LNCaP clone FGC (cell line): ENCODE data around the gene MAML3.

ENCODE experiments used
- DNase-seq: peaks from one replicate; pipeline ENCODE4 v3.0.0-alpha.2; 2011; ENCODE audit warnings: low read depth
- H3K4me3 ChIP-seq: 2 replicates; pipeline ENCODE4 v1.5.1; 2011; ENCODE audit warnings: mild to moderate bottlenecking, low read depth, low read length, control low read depth
- CTCF ChIP-seq: IDR thresholded peaks from 2 replicates; pipeline ENCODE4 v1.5.1; 2012; ENCODE audit warnings: mild to moderate bottlenecking; ENCODE audit not compliant: control insufficient read depth, insufficient read depth; ENCODE audit errors: extremely low read depth

Gene MAML3

GRCh38 chr4:139754938-139755337 is 399.0 kb downstream of the MAML3 start:
- no peak overlapping the region for H3K4me3 ChIP-seq
- no peak for DNase-seq
- no peak for TF ChIP-seq CTCF

GRCh38 chr4:139753686-139754085 is 400.3 kb downstream of the MAML3 start:
- no peak for DNase-seq
- TF ChIP-seq CTCF: no peak
- H3K4me3 ChIP-seq: no peak overlapping the region

GRCh38 chr4:139749835-139750498 is 404.0 kb downstream of the MAML3 start:
- H3K4me3 ChIP-seq: no peak overlapping the region
- no peak for DNase-seq
- no peak for TF ChIP-seq CTCF

- H3K4me3 ChIP-seq: no peak overlapping the region
- TF ChIP-seq CTCF: no peak
- DNase-seq: no peak
Observed at GRCh38 chr4:139749338-139749737, 404.6 kb downstream of the MAML3 start.

- DNase-seq: no peak
- no peak for TF ChIP-seq CTCF
- H3K4me3 ChIP-seq: no peak overlapping the region
Observed at GRCh38 chr4:139746431-139747171, 407.4 kb downstream of the MAML3 start.

- no peak overlapping the region for H3K4me3 ChIP-seq
- no peak for TF ChIP-seq CTCF
- no peak for DNase-seq
Observed at GRCh38 chr4:139745111-139745639, 408.8 kb downstream of the MAML3 start.
